Activated CD4-positive, alpha-beta T cell treated with anti-CD3 and anti-CD28 coated beads, Interleukin-2, amount 10 ng/mL, durations not matched to agents 7 days and 5 days (primary cell): Measurements from ENCODE around the gene MAP7D1. TPM values are rescaled to one million over a fixed set of nuclear protein-coding genes. Genes with fewer than 3 reads are reported as not detected.

ENCODE experiments used
- CTCF ChIA-PET: fragments of 350-600 bp; sonication (Branson Sonifier 250); formaldehyde crosslinking; loops from one replicate; lab custom pipeline; 2021; ENCODE audit warnings: antibody characterized with exemption; lab: Charles Lee
- POLR2A ChIA-PET: fragments of 350-600 bp; sonication (Branson Sonifier 250); formaldehyde crosslinking; loops from one replicate; lab custom pipeline; 2021; ENCODE audit warnings: antibody characterized with exemption; lab: Charles Lee
- DNase-seq: peaks from one replicate; pipeline ENCODE4 v3.0.0-alpha.2; 2020
- H3K27ac Mint-ChIP-seq: one replicate; pipeline ENCODE4 v1.8.0; 2021; ENCODE audit warnings: mild to moderate bottlenecking, moderate library complexity, mixed read lengths
- H3K27me3 Mint-ChIP-seq: one replicate; pipeline ENCODE4 v1.8.0; 2021; ENCODE audit warnings: mixed read lengths
- H3K36me3 Mint-ChIP-seq: one replicate; pipeline ENCODE4 v1.8.0; 2021; ENCODE audit warnings: low read depth, mixed read lengths
- H3K4me1 Mint-ChIP-seq: one replicate; pipeline ENCODE4 v1.8.0; 2021; ENCODE audit warnings: mixed read lengths
- H3K4me3 Mint-ChIP-seq: one replicate; pipeline ENCODE4 v1.8.0; 2021; ENCODE audit warnings: mild to moderate bottlenecking, moderate library complexity, mixed read lengths
- H3K9me3 Mint-ChIP-seq: one replicate; pipeline ENCODE4 v1.8.0; 2021; ENCODE audit warnings: mixed read lengths
- total RNA-seq, 2 experiments: library from RNA; stranded (reverse); gene quantifications; one replicate each; pipeline ENCODE4 v1.2.3, GENCODE V29; 2021

The MAP7D1 gene
- total RNA-seq, 2 experiments from 2014 or later, result 209 to 226 TPM

DNA sequence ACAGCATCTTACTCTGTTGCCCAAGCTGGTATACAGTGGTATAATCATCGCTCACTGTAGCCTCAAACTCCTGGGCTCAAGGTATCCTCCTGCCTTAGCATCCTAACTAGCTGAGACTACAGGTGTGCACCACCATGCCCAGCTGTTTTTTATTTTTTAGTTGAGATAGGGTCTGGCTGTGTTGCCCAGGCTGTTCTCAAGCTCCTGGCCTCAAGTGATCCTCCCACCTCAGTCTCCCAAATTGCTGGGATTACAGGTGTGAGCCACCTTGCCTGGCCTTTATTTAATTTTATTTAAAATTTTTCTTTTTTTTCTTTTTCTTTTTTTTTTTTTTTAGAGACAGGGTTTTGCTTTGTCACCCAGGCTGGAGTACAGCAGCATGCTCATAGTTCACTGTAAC, 9.2 kb downstream of the MAP7D1 start:
- ChIA-PET CTCF (interaction anchor here (0.6 to 2.4 kb wide), 6 partner anchors 8 to 124 kb away, joined by 3 to 6 read pairs (median 4); partner anchors contain the start of genes THRAP3 and TRAPPC3), POLR2A (no interaction called here)
- H3K36me3 Mint-ChIP-seq, result peaks cover 53% of the 10 kb centered on the region
- H3K4me1 Mint-ChIP-seq, result peaks cover 65% of the 10 kb centered on the region
- H3K9me3 Mint-ChIP-seq, result no peaks in the 10 kb centered on the region
- H3K27ac Mint-ChIP-seq, result no peak overlapping the region
- H3K27me3 Mint-ChIP-seq, result no peaks in the 10 kb centered on the region
- no peak for DNase-seq
- no peak overlapping the region for H3K4me3 Mint-ChIP-seq

DNA sequence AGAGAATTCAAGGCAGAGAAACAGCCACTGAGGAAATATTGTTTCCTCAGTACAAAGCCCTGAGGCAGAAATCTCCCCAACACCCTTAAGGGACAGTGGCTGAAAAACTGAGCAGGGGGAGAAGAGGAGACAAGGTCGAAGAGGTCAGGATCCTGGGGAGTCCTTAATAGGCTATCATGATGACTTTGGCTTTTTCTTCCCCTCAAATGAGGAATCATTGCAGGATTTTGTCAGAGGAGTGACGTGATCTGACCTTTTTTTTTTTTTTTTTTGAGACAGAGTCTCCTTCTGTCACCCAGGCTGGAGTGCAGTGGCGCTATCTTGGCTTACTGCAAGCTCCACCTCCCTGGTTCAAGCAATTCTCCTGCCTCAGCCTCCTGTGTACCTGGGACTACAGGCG, 10.2 kb downstream of the MAP7D1 start:
- no peaks in the 10 kb centered on the region for H3K9me3 Mint-ChIP-seq
- H3K4me1 Mint-ChIP-seq, result peaks cover 56% of the 10 kb centered on the region
- CTCF ChIA-PET, result interaction anchor here (0.7 to 1.7 kb wide), 4 partner anchors 9 to 177 kb away, joined by 3 to 4 read pairs (median 4); no protein-coding TSS in a partner anchor
- DNase-seq, result no peak
- H3K27me3 Mint-ChIP-seq, result no peaks in the 10 kb centered on the region
- peaks cover 50% of the 10 kb centered on the region for H3K36me3 Mint-ChIP-seq
- H3K27ac Mint-ChIP-seq, result peak overlapping the region; percentile 20
- H3K4me3 Mint-ChIP-seq, result no peak overlapping the region
- POLR2A ChIA-PET, result no interaction called here

DNA sequence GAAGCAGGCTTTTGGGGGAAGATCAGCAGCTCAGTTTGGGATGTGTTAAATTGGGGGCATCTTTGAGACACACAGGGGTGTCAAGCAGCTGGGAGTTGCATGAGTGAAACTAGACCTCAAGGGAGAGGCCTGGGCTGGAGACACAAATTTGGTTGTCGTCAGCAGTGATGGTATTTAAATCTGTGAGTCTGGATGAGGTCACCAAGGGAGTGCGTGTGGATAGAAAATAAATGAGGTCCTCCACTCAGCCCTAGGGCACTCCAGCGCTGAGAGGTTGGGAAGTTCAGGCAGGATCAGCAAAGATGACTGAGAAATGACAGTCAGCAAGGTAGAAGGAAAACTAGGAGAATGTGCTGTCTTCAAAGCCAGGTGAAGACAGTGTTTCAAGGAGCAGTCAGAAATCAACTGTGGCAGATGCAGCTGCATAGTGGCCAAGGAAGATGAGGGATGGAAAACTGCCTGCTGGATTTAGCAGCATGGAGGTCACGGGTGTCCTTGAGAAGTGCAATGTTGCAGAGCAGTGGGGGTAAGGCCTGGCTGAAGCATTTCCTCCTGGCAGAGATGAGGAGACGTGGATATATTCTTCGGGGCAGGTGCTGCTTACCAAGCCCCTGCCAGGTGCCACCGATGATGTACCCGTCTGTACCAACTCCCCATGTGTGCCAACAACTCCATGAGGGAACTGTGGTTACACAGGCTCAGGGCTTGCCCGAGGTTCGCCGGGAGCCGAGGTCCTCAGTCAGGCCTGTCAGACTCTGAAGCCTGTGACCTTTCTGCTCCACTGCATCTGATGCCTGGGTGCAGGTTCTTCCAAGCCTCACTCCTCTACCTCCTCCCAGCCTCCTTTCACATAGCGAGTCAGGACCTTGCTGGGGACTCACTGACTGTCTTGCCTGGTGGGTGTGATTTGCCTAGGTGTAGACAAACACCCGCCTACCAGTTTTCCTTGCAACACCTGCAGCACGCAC, 11.3 kb downstream of the MAP7D1 start:
- peaks cover 45% of the 10 kb centered on the region for H3K36me3 Mint-ChIP-seq
- CTCF ChIA-PET, result interaction anchor here (1.4 kb wide), 1 partner anchor 21 kb away, joined by 4 read pairs; no protein-coding TSS in a partner anchor
- peak overlapping the region; percentile 55 for H3K27ac Mint-ChIP-seq

DNA sequence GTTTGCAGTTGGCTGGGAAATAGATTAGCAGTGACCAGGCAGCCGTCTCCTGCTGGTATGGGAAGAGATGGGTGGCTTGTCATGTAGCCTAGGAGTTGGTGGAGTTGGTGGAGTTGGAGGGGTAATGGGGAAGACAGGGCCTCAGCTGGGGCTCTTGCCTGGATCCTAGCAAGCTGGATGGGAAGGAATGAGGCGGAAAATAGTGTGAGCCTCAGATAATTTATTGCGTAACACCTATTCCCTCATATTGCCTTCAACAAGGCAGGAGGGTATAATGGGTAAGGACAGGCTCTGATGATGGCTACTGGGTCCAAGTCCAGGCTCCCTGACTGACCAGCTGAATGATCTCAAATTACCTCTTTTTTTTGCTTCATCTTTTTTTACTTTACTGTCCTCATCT, 12.6 kb downstream of the MAP7D1 start:
- H3K9me3 Mint-ChIP-seq, result no peaks in the 10 kb centered on the region
- no peak overlapping the region for H3K27ac Mint-ChIP-seq
- DNase-seq, result no peak
- CTCF ChIA-PET, result interaction anchor here (1.6 to 3.2 kb wide), 3 partner anchors 8 to 20 kb away, joined by 4 to 13 read pairs (median 9); partner anchors contain the start of gene TRAPPC3
- H3K36me3 Mint-ChIP-seq, result peaks cover 45% of the 10 kb centered on the region
- no peaks in the 10 kb centered on the region for H3K27me3 Mint-ChIP-seq
- H3K4me1 Mint-ChIP-seq, result peaks cover 33% of the 10 kb centered on the region
- POLR2A ChIA-PET, result no interaction called here
- H3K4me3 Mint-ChIP-seq, result no peak overlapping the region

More for the DNA sequence above, 11.3 kb downstream of the MAP7D1 start:
- Mint-ChIP-seq H3K4me3 (no peak overlapping the region), H3K27me3 (no peaks in the 10 kb centered on the region), H3K4me1 (peaks cover 46% of the 10 kb centered on the region), H3K9me3 (no peaks in the 10 kb centered on the region)
- DNase-seq, result no peak
- POLR2A ChIA-PET, result interaction anchor here (0.6 kb wide), 1 partner anchor 28 kb away, joined by 3 read pairs; no protein-coding TSS in a partner anchor

DNA sequence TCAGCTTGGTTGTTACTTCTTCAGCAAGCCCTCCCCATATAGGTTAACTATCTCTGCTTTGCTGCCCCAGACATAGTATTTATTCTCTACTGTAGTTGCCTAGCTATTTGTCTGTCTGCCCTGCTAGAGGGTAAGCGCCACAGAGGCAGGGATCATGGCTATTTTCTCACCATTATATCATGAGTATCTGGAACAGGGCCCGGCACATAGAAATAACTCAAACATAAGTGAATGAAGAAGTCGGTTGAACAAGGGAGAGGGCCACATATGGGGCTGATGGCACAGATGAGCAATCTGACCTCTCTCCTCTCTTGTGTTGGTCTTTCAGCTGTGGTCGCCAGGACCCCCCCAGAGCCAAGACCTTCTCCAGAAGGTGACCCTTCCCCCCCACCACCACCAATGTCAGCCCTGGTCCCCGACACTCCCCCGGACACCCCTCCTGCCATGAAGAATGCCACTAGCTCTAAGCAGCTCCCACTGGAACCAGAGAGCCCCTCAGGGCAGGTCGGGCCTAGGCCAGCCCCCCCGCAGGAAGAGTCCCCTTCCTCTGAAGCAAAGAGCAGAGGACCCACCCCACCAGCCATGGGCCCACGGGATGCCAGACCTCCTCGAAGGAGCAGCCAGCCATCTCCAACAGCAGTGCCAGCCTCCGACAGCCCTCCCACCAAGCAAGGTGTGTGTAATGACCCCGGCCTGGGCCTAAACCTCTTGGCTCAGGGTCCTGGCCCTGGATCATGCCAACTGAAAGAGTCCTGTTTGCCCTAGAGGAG, 14.9 kb downstream of the MAP7D1 start:
- Mint-ChIP-seq H3K27me3 (no peaks in the 10 kb centered on the region), H3K36me3 (peaks cover 54% of the 10 kb centered on the region), H3K4me3 (no peak overlapping the region), H3K4me1 (peaks cover 21% of the 10 kb centered on the region), H3K9me3 (no peaks in the 10 kb centered on the region), H3K27ac (no peak overlapping the region)
- CTCF ChIA-PET, result interaction anchor here (0.6 to 3.2 kb wide), 5 partner anchors 9 to 67 kb away, joined by 3 to 13 read pairs (median 4); partner anchors contain the start of gene TRAPPC3
- POLR2A ChIA-PET, result no interaction called here
- DNase-seq, result no peak

DNA sequence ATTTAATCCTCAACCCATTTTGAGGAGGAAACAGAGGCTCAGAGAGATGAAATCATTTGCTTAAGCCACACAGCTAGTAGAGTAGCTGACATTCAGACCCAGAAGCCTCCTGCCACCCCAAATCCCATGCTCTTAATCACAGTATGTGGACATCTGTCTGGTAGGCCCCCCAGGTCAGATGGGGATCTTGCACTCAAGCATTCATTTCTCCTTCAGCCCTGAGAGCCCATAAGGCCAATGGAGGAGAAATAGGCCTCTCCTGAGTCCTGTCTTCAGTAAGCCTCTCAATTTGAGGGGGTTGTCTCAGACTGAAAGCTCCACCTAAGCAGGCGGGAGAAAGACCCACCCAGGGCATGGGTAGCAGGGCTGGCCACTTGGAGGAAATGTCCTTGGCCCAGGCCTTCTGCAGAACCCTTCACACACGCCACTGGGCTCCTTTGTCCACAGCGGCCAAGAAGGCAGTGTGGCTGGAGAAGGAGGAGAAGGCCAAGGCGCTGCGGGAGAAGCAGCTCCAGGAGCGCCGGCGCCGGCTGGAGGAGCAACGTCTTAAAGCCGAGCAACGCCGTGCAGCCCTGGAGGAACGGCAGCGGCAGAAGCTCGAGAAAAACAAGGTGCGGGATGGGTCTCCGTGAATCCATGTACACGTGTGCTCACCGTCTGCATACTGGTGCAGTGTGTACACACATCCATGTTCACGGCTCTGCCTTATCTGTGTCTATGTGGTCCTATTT, 16.2 kb downstream of the MAP7D1 start:
- no peak overlapping the region for H3K27ac Mint-ChIP-seq

DNA sequence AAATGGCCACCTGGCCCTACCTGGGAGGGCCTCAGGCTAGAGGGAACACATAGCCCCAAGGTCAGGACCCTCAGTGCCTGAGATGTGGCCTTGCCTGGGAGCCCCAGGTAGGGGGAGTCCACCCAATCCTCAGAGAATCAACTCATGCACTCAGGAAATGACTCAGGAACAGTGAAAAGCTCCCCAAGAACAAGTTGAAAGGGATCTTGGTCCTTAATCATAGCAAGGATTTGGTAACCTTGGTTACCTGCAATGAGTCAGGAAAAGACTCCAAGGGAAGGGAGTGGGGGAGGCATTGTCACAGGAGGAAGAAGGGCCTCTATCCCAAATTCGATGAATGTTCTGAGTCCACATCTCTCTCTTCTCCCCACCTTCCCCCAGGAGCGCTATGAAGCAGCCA, 17.0 kb downstream of the MAP7D1 start:
- no peak for DNase-seq
- H3K4me1 Mint-ChIP-seq, result peaks cover 8% of the 10 kb centered on the region
- no peaks in the 10 kb centered on the region for H3K9me3 Mint-ChIP-seq
- POLR2A ChIA-PET, result no interaction called here
- CTCF ChIA-PET, result interaction anchor here (1.2 kb wide), 2 partner anchors 10 to 12 kb away, joined by 3 read pairs; no protein-coding TSS in a partner anchor
- H3K27ac Mint-ChIP-seq, result no peak overlapping the region
- H3K27me3 Mint-ChIP-seq, result no peaks in the 10 kb centered on the region
- H3K36me3 Mint-ChIP-seq, result peaks cover 53% of the 10 kb centered on the region
- H3K4me3 Mint-ChIP-seq, result no peak overlapping the region

More for the DNA sequence above, 16.2 kb downstream of the MAP7D1 start:
- ChIA-PET CTCF (interaction anchor here (1.2 kb wide), 1 partner anchor 11 kb away, joined by 3 read pairs; no protein-coding TSS in a partner anchor), POLR2A (no interaction called here)
- peaks cover 51% of the 10 kb centered on the region for H3K36me3 Mint-ChIP-seq
- H3K9me3 Mint-ChIP-seq, result no peaks in the 10 kb centered on the region
- DNase-seq, result no peak
- no peaks in the 10 kb centered on the region for H3K27me3 Mint-ChIP-seq
- H3K4me1 Mint-ChIP-seq, result peaks cover 9% of the 10 kb centered on the region
- H3K4me3 Mint-ChIP-seq, result no peak overlapping the region

DNA sequence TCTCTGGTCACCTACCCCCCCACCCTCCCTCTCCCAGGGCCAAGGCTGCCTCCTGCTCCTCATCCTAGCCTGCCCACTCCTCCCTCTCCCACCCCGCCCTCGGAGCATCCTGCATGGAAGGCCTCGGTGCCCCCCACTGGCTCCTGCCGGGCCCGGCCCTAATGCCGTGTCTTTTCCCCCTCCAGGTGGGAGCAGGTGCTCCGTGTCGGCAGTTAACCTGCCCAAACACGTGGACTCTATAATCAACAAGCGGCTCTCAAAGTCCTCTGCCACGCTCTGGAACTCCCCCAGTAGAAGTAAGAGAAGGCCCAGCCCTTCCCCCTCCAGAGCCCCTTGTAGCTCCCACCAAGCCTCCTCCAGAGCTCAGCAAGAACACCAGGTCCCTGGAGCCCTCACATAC, 18.8 kb downstream of the MAP7D1 start:
- Mint-ChIP-seq H3K27me3 (no peaks in the 10 kb centered on the region), H3K27ac (no peak overlapping the region), H3K36me3 (peaks cover 56% of the 10 kb centered on the region), H3K4me1 (peaks cover 2% of the 10 kb centered on the region), H3K9me3 (no peaks in the 10 kb centered on the region), H3K4me3 (no peak overlapping the region)
- ChIA-PET CTCF (interaction anchor here (0.6 kb wide), 1 partner anchor 16 kb away, joined by 3 read pairs; no protein-coding TSS in a partner anchor), POLR2A (no interaction called here)
- DNase-seq, result no peak

DNA sequence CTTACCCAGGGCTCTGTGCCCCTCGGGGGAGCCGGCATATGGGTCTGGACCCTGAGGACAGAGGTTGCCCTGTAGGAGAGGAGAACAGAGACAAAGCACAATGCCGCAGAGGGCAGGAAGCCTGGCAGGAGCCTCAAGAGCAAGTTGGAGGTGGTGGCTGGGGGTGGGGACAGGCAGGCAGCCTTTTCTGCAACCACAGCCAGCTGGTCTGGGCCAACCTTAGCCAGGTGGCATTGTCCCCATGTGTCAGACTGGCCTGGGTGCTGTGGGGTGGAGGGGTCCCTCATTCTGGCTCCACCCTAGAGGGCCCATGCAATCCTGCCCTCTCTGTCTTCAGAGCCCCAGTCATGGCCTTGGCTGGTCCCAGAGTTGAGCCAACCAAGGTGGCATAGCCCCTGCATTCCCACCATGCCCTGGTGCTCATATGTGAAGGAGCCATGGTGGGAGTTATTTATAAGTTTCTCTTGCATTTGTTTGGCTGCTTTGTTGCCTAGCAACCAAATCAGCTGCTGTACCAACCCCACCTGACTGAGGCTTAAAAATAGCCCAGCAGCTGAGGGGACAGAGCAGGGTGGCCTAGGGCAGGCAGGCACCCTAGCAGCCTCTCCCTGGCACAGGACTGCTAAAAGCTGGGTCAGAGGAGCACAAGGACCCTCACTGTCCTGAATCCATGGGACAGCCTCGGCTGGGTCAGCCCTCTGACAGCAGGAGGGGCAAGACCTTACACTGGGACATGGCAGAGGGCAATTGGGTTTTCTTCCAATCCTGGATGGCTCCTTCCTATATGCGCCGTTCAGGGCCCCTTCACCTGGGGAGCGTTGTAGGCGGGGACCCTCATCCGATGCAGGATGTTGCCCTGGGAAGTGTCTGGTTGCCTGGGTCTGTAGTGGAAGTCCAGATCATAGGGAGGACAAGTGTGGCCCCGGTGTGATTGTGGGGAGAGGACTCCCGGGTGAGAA, 19.5 kb downstream of the MAP7D1 start:
- H3K4me1 Mint-ChIP-seq, result no peaks in the 10 kb centered on the region
- DNase-seq, result no peak
- H3K36me3 Mint-ChIP-seq, result peaks cover 59% of the 10 kb centered on the region
- H3K9me3 Mint-ChIP-seq, result no peaks in the 10 kb centered on the region
- no peaks in the 10 kb centered on the region for H3K27me3 Mint-ChIP-seq
- H3K27ac Mint-ChIP-seq, result no peak overlapping the region
- ChIA-PET POLR2A (no interaction called here), CTCF (interaction anchor here (0.6 to 0.9 kb wide), 2 partner anchors 16 to 25 kb away, joined by 3 read pairs; no protein-coding TSS in a partner anchor)
- H3K4me3 Mint-ChIP-seq, result no peak overlapping the region

DNA sequence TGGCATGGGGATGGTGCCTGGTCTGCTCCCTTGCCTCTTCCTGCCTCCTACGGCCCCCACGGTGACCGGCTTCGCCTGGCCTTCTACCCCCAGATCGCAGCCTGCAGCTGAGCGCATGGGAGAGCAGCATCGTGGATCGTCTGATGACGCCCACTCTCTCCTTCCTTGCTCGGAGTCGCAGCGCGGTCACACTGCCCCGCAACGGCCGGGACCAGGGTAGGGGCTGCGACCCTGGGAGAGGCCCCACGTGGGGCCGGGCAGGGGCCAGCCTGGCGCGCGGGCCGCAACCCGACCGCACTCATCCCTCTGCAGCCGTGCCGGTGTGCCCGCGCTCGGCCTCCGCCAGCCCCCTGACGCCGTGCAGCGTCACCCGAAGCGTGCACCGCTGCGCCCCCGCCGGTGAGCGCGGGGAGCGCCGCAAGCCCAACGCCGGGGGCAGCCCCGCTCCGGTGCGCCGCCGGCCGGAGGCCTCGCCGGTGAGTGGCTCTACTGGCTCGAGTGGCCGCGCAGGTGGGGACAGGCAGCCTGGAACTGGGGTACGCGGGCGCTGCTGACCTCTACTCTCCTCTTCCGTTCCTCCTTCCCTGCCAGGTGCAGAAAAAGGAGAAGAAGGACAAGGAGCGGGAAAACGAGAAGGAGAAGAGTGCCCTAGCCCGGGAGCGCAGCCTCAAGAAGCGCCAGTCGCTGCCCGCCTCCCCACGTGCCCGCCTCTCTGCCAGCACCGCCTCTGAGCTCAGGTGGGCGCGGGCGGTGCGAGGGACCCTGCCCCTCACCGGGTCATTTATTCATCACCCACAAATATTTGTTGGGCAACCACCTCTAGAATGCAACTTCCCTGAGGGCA, 20.4 kb downstream of the MAP7D1 start:
- Mint-ChIP-seq H3K36me3 (peaks cover 59% of the 10 kb centered on the region), H3K27me3 (no peaks in the 10 kb centered on the region), H3K4me1 (no peaks in the 10 kb centered on the region), H3K27ac (no peak overlapping the region), H3K9me3 (no peaks in the 10 kb centered on the region), H3K4me3 (no peak overlapping the region)
- DNase-seq, result no peak
- POLR2A ChIA-PET, result no interaction called here
- CTCF ChIA-PET, result interaction anchor here (0.9 kb wide), 1 partner anchor 26 kb away, joined by 3 read pairs; no protein-coding TSS in a partner anchor
